GM12872 (cell line): ENCODE data around the gene KRTAP5-3.

Experiments used
- TF ChIP-seq, protein P1 (sequence below): IDR thresholded peaks from 3 replicates; pipeline ENCODE4 v1.5.1; 2011; ENCODE audit warnings: low read depth, mild to moderate bottlenecking, low read length, moderate library complexity; ENCODE audit not compliant: insufficient read depth

Gene KRTAP5-3

DNA sequence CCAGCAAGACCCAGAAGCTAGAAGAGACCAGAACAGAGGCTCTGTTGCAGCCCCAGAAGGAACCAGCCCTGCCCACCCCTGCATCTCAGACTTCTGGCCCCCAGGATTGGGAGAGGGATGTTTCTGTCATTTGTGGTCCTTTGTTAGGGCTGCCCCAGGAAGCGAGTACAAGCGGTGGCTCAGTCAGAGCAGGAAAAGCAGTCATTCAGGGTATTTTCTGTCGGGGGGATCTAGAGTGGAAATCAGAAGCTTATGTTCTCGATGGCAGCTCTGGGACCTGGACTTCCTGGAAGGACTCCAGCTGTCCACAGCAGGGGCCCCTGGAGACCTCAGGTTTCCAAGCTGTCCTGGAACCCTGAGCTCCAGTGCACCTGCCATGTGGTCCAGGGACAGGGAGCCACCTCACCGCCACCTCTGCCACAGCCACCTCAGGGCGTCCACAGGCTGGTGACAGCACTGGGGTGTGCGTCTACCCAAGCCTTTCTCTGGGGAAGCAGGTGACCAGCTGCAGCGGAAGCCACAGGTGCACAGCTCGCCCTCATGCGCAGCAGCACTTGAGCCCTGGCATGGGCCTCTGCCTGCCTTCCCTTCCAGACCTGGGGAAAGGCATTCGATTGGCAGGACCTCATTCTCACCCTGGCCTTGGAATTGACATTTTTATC, 23.9 kb upstream of the KRTAP5-3 start:
- TF ChIP-seq, protein P1, sequence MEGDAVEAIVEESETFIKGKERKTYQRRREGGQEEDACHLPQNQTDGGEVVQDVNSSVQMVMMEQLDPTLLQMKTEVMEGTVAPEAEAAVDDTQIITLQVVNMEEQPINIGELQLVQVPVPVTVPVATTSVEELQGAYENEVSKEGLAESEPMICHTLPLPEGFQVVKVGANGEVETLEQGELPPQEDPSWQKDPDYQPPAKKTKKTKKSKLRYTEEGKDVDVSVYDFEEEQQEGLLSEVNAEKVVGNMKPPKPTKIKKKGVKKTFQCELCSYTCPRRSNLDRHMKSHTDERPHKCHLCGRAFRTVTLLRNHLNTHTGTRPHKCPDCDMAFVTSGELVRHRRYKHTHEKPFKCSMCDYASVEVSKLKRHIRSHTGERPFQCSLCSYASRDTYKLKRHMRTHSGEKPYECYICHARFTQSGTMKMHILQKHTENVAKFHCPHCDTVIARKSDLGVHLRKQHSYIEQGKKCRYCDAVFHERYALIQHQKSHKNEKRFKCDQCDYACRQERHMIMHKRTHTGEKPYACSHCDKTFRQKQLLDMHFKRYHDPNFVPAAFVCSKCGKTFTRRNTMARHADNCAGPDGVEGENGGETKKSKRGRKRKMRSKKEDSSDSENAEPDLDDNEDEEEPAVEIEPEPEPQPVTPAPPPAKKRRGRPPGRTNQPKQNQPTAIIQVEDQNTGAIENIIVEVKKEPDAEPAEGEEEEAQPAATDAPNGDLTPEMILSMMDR: no peak

DNA sequence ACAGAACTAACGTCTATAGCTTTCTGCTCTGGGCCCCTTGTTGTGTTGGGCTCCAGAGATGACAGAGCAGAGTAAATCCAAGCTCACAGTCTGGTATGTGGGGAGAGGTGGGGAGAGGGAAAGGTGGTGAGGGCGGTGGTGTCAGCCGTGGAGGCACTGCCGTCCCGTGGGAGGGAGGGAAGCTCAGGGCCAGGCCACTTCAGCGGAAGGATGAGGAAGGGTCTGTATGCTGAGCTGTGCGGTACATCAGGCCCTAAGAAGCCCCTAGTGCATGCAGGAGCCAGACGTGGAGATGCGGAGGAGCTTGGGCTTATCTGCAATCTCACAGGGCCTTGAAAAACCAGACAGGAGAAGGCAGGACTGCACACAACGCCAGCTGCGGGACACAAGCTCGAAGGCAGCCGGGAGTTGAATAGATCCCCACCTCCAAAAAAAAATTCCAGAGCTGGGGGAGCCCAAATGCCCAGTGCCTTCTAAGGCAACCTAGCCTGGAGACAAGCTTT, 22.9 kb upstream of the KRTAP5-3 start:
- TF ChIP-seq, protein P1: no peak

DNA sequence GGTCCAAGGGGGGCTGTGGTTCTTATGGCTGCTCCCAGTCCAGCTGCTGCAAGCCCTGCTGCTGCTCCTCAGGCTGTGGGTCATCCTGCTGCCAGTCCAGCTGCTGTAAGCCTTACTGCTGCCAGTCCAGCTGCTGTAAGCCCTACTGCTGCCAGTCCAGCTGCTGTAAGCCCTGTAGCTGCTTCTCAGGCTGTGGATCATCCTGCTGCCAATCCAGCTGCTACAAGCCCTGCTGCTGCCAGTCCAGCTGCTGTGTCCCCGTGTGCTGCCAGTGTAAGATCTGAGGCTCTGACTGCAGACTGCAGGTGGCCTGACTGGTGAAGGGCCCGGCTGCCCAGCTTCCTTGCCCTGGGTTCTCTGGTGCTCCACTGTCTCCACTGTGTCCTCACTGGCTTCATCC, 22.0 kb upstream of the KRTAP5-3 start:
- TF ChIP-seq, protein P1: no peak

DNA sequence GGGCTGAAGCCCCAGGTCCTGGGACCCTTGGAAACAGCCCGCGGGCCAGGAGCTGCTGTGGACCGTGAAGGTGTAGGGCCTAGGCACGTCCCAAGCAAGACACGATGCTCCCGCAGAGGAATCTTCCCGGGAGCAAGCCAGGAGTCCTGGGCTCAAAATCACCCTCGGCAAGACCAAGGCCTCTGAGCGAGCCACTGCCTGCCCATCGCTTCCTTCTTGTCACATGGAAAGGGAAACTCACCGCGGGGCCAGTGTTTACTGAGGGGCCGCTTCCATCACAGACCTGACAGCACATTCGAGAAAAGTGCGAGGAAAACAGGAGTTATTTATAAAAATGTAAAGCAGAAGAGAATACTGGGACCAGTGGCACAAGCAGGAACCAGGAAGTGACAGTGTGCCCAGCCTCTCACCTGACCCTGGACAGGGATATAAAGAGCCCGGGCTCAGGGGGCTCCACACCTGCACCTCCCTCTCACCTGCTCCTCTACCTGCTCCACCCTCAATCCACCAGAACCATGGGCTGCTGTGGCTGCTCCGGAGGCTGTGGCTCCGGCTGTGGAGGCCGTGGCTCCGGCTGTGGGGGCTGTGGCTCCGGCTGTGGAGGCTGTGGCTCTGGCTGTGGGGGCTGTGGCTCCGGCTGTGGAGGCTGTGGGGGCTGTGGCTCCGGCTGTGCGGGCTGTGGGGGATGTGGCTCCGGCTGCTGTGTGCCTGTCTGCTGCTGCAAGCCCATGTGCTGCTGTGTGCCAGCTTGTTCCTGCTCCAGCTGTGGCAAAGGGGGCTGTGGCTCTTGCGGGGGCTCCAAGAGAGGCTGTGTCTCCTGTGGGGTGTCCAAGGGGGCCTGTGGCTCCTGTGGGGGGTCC, 21.3 kb upstream of the KRTAP5-3 start, which contains the start of gene KRTAP5-5:
TSS of gene KRTAP5-5 (plus strand) at position 450 of the 860 bp plus-strand sequence. CDS start at position 516, 66 bp downstream.
- TF ChIP-seq, protein P1: no peak

DNA sequence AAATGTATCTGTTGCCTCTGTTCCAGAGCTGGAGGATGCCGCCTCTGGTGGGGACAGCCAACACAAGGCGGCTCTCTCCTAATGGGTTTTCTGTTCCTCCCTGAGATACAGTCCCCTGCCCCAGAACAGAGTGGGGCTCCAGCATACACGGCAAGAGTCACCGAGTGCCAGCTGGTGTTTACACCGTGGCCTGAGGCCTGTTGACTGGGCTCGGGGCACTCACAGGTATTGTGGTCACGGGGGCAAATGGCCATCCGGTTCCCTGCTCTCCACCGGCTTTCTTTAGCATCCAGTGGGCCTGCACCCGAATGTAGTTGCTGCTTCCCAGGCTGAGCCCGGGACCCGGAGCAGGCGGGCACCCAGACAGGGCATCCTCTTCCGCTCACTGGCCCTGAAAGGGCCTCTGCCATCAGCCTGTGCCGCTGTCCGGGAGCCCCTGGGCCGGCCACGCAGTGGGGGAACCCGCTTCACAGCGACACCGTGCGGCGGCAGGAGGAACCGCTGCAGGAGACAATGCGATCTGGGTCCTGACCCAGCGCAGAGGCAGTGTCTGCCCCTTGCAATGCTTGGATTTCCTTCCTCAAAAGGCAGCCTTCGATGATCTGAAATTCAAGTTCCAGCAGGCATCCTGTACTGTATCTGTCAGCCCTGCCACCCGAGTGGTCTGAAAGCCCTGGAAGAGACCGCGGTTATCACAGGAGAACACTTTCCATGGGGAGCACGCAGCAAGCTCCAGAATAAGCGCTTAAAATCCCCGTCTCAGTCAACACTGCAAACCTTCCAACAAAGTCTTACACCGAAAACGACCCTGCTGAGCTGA, 20.5 kb upstream of the KRTAP5-3 start:
- TF ChIP-seq, protein P1: peak; percentile 94

DNA sequence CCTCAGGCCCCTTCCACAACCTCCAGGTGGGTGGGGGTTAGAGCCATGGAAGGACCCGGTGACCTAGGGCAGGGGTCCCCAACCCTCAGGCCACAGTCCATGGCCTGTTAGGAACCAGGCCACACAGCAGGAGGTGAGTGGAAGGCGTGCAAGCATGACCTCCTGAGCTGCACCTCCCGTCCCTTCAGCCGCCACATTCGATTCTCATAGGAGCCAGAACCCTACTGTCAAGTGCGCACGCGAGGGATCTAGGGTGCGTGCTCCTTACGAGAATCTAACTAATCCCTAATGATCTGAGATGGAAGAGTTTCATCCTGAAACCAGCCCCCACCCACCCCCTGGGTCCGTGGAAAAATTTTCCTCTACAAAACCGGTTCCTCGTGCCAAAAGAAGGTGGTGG, 17.3 kb upstream of the KRTAP5-3 start:
- TF ChIP-seq, protein P1: no peak

DNA sequence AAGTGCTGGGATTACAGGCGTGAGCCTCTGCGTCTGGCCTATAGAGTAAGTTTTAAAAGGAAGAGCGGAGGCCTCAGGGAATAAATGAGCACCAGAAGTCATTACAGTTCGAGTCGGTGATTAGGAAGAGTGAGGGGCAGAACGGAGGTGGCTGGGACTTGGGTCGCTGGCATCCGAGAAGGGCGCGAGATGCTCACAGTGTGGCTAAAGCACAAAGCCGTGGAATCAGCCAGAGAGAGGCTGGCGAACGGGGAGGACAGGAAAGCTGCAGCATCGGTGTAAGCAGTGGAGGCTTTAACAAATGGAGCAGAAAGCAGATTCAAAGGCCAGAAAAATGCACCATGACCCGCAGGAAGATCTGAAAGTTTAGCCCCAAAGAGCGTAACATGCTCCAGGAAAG, 16.4 kb upstream of the KRTAP5-3 start:
- TF ChIP-seq, protein P1: no peak
